Duodenal mucosa (tissue), 2 donors: Measurements from ENCODE around the gene TBC1D28.
"Not testable (repeated sequence)": the region's sequence is repeated elsewhere in the genome, so short reads cannot be mapped to it uniquely, and the experiment has no call there.

Source experiments
- H3K27ac ChIP-seq: one replicate; pipeline ENCODE4 v1.7.0; 2013; ENCODE audit warnings: low read depth, low read length
- H3K27me3 ChIP-seq, 2 donors: one replicate each; pipeline ENCODE4 v1.7.0; 2013; ENCODE audit warnings: low read length in 2 of 2, control low read depth in 1 of 2; ENCODE audit not compliant: insufficient read depth in 2 of 2, control insufficient read depth in 1 of 2
- H3K36me3 ChIP-seq, 2 donors: one replicate each; pipeline ENCODE4 v1.7.0; 2013; ENCODE audit warnings: low read length in 2 of 2, control low read depth in 1 of 2; ENCODE audit not compliant: insufficient read depth in 2 of 2, control insufficient read depth in 1 of 2
- H3K4me1 ChIP-seq, 2 donors: one replicate each; pipeline ENCODE4 v1.7.0; 2013; ENCODE audit warnings: low read length in 2 of 2, control low read depth in 1 of 2; ENCODE audit not compliant: insufficient read depth in 2 of 2, control insufficient read depth in 1 of 2
- H3K4me3 ChIP-seq, 2 donors: one replicate each; pipeline ENCODE4 v1.7.0; 2013; ENCODE audit warnings: low read length in 2 of 2, low read depth in 1 of 2
- H3K9ac ChIP-seq, 2 donors: one replicate each; pipeline ENCODE4 v1.7.0; 2013; ENCODE audit warnings: low read length in 2 of 2, low read depth in 1 of 2
- H3K9me3 ChIP-seq, 2 donors: one replicate each; pipeline ENCODE4 v1.7.0; 2013; ENCODE audit warnings: low read length in 2 of 2, control low read depth in 1 of 2; ENCODE audit not compliant: control insufficient read depth in 1 of 2

The TBC1D28 gene

DNA sequence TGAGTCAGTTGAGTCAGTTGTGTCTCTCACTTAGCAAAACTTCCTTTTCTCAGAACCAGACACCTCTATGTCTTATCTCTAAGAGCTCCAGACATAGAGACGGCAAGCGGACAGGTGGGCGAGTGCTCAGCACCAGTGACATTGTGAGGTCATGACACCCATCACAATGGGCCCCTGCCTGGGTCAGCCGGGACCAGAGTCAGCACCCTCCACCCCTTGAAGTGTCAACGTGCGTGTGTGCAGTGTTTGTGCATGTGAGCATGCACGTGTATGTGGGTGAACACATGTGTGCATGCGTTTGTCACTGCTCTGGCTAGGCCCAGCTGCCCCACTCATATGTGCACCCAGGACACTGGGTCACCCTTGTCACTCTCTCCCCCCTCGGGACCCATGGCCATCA lies at the start of gene TBC1D28:
Gene TBC1D28, minus strand, starts transcription at position 101 of the 400 bp plus-strand sequence. CDS start 3,039 bp downstream, outside the sequence.
- H3K9me3 ChIP-seq, H3K36me3 ChIP-seq, H3K9ac ChIP-seq, H3K27ac ChIP-seq, H3K4me1 ChIP-seq, H3K27me3 ChIP-seq, H3K4me3 ChIP-seq: not testable (repeated sequence)

DNA sequence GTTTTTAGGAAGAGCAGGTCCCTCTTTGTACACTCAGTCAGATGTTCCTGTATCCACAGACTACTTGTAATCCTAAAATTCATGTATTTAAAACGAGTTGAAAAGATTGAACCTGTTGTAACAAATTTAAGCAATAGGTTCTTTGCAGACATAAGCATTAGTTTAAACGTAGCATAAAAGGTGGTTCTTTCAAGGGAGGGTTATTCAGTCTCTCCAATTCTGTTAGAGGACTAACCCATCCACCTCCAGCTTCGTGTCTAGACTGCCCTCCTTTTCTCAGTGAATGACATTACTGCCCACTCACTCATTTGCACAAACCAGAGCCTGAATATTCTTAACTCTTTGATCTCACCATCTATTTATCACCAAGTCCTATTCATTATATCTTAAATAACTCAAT lies 38.5 kb upstream of the TBC1D28 start:
- H3K9ac ChIP-seq, H3K9me3 ChIP-seq, H3K4me1 ChIP-seq, H3K36me3 ChIP-seq, H3K27ac ChIP-seq, H3K27me3 ChIP-seq: not testable (repeated sequence)
- peak overlapping the region; percentile 52 to 60 for H3K4me3 ChIP-seq

- not testable (repeated sequence) for H3K27ac ChIP-seq, H3K9ac ChIP-seq, H3K27me3 ChIP-seq
These were observed 37.8 kb upstream of the TBC1D28 start, which contains the start of gene FOXO3B for GRCh38 chr17:18681767-18682571. FOXO3B (minus strand) TSS chr17:18682314; CDS start chr17:18681651, 663 bp downstream.

GRCh38 chr17:18677381-18677780 lies 33.2 kb upstream of the TBC1D28 start:
- H3K36me3 ChIP-seq, H3K4me3 ChIP-seq: not testable (repeated sequence)

More at GRCh38 chr17:18681767-18682571, 37.8 kb upstream of the TBC1D28 start, which contains the start of gene FOXO3B:
- peak within 1 kb of the TSS; percentile 52 to 60 for H3K4me3 ChIP-seq
- H3K9me3 ChIP-seq, H3K36me3 ChIP-seq, H3K4me1 ChIP-seq: not testable (repeated sequence)

GRCh38 chr17:18676928-18677327 lies 32.7 kb upstream of the TBC1D28 start:
- not testable (repeated sequence) for H3K27me3 ChIP-seq, H3K27ac ChIP-seq, H3K9ac ChIP-seq, H3K4me3 ChIP-seq, H3K9me3 ChIP-seq, H3K36me3 ChIP-seq, H3K4me1 ChIP-seq

More at GRCh38 chr17:18677381-18677780, 33.2 kb upstream of the TBC1D28 start:
- not testable (repeated sequence) for H3K27ac ChIP-seq, H3K27me3 ChIP-seq, H3K9ac ChIP-seq, H3K4me1 ChIP-seq, H3K9me3 ChIP-seq

- H3K4me3 ChIP-seq, H3K36me3 ChIP-seq: not testable (repeated sequence)
These were observed 28.4 kb upstream of the TBC1D28 start for GRCh38 chr17:18672395-18673227.

DNA sequence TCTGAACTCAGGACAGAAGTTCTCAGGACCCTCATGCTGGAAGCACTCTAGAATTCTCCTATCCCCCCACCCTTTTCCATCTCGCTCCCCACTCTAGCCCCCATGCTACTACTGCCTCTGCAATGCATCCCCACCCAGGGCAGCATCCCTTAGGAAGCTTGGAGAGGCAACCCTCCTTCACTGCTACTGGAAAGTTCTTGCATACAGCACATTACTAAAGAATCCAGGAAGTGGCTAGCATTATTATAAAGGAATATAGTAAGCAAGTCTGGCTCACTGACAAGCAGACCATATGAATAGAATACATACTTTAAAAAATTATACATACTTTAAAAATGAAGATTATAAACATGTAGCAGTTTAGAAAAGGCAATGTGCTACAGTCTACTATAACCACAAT lies 24.4 kb upstream of the TBC1D28 start:
- H3K9me3 ChIP-seq, H3K27ac ChIP-seq, H3K4me1 ChIP-seq, H3K36me3 ChIP-seq, H3K27me3 ChIP-seq, H3K9ac ChIP-seq, H3K4me3 ChIP-seq: not testable (repeated sequence)

More at GRCh38 chr17:18672395-18673227, 28.4 kb upstream of the TBC1D28 start:
- not testable (repeated sequence) for H3K9ac ChIP-seq, H3K27me3 ChIP-seq, H3K27ac ChIP-seq, H3K4me1 ChIP-seq, H3K9me3 ChIP-seq

DNA sequence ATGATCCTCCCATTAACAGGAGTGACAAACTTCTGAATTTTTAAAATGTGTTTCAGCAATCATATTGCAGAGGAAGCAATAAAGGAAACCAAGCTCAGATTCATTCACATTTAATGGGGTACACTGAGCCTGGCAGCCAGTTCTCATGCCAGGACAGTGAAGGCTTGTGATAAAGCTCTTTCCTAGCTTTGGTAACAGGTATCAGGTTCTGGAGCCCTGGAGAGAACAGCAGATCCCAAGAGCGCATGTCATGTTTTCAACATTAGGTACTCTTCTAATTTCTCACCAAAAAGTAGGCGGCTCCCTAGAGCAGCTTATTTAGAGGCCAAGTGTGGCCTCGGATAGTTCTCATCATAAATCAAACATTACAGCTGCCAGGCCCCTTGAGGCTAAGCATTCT lies 23.3 kb upstream of the TBC1D28 start:
- not testable (repeated sequence) for H3K36me3 ChIP-seq, H3K27ac ChIP-seq, H3K27me3 ChIP-seq, H3K4me1 ChIP-seq, H3K9ac ChIP-seq, H3K4me3 ChIP-seq
- H3K9me3 ChIP-seq = peaks cover 7 to 17% of the 10 kb centered on the region in 2 donors

GRCh38 chr17:18666326-18666725 lies 22.1 kb upstream of the TBC1D28 start:
- not testable (repeated sequence) for H3K9ac ChIP-seq, H3K27ac ChIP-seq, H3K36me3 ChIP-seq, H3K4me3 ChIP-seq, H3K4me1 ChIP-seq, H3K27me3 ChIP-seq
- peaks cover 10 to 29% of the 10 kb centered on the region in 2 donors for H3K9me3 ChIP-seq

GRCh38 chr17:18661924-18662624 lies 17.9 kb upstream of the TBC1D28 start:
- H3K9me3 ChIP-seq = peaks cover 12 to 25% of the 10 kb centered on the region in 2 donors
- not testable (repeated sequence) for H3K27ac ChIP-seq, H3K4me1 ChIP-seq, H3K4me3 ChIP-seq, H3K9ac ChIP-seq, H3K27me3 ChIP-seq, H3K36me3 ChIP-seq
